Stimulated activated CD8-positive, alpha-beta memory T cell treated with anti-CD3 and anti-CD28 coated beads, Interleukin-12 subunit alpha, Interleukin-12 subunit beta, amount 100 ng/mL, for 1 hour (primary cell): Measurements from ENCODE around the gene ITGAV.

Experiments
- DNase-seq: peaks from one replicate; pipeline ENCODE4 v3.0.0-alpha.2; 2020; ENCODE audit warnings: low read depth

Gene ITGAV

GRCh38 chr2:186575302-186575701 lies 14.6 kb upstream of the ITGAV start:
- DNase-seq, result no peak

- DNase-seq, result no peak
These were observed 14.0 kb upstream of the ITGAV start for GRCh38 chr2:186575856-186576255.

DNA sequence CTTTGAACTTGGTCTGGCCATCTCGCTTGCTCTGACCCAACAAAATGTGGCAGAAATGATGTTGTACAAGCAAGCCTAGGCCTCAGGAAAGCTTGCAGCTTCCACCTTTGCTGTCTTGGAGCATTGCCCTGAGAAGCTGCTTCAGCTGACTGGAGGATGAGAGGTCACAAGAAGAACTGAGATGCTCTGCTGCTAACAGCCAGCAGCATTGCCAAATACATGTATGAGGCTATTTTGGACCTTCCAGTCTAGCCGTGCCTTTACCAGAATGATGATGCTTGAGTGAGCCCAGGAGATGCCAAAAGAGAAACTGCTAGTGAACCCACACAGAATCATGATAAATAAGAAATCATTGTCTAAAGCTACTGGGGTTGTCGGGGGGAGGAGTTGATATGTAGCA lies 13.2 kb upstream of the ITGAV start:
- DNase-seq, result no peak

DNA sequence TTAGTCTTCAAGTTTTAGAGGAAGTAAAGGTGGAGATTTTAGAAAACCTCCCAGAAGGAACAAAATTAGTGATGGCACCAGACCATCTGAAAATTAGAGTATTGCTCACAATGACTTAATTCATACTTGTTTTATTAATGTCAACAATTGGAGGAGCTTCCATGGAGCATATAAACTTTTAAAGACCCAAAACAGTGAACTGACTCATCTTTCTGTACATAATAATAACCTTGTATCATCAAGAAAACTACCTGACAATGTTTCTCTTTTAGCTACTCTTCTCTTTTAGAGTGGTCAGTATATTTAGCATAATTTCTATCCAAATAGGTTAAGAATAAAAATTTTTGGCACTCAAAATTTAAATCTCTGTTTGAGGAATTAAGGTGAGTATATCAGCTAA lies 7.2 kb upstream of the ITGAV start:
- no peak for DNase-seq

- no peak for DNase-seq
These were observed 5.8 kb upstream of the ITGAV start for GRCh38 chr2:186584053-186584452.

GRCh38 chr2:186588421-186588820 lies 1.4 kb upstream of the ITGAV start:
- no peak for DNase-seq

- no peak for DNase-seq
These were observed 780 bp upstream of the ITGAV start for GRCh38 chr2:186588940-186589611.

DNA sequence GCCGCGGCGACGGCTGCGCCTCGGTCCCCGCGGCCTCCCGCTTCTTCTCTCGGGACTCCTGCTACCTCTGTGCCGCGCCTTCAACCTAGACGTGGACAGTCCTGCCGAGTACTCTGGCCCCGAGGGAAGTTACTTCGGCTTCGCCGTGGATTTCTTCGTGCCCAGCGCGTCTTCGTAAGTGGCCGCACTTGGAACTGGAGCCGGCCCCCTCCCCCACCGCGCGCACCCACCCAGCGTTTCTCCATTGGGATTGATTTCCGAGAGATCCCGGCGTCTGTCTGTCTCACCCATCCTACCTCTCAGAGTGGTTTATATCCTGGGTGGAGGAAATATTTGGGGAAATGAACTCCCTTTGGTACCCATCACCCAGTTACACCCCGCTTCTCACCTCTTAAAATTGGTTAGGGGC lies 498 bp downstream of the ITGAV start:
- DNase-seq, result no peak

GRCh38 chr2:186590759-186591505 lies 1.1 kb downstream of the ITGAV start:
- DNase-seq, result no peak

DNA sequence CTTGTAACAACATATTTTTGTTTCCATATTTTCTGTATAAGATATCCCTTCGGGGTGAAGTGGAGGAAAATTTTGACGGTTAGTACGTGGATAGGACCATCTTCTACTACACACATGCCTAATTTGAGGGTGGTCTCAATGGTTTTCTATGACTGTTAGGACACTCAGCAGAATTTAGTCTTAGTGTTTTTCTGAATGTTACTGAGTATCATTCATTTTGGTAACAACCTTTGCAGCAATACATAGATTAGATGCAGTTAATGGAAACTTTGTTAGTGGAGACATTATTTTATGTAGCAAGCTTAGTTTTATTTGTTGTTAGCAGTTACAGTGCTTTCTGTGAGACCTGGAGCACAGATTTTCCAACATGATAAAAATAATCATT lies 1.6 kb downstream of the ITGAV start:
- DNase-seq, result no peak

DNA sequence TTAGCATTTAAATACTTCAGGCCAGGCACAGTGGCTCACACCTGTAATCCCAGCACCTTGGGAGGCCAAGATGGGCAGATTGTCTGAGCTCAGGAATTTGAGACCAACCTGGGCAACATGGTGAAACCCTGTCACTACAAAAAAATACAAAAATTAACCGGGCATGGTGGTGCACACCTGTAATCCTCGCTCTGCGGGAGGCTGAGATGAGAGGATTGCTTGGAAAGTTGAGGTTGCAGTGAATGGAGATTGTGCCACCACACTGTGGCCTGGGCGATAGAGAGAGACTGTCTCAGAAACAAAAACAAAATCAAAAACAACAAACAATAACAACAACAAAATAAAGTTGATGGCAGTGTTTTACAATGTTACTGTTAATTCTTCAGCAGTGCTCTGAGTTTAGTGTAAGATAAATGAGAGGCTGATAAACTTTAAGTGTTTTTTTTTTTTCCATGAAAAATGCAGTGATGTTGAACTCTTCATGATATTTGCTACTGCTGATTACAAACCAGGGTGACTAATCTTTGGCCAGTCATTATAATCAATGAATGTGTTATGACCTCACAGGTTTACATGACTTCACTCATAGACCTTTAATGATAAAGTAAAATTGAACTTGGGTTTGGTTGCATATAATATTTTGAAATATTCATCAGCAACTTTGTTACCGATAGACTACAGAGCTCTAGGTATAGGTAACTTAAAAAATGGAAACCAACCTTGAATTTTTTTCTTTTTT lies 2.5 kb downstream of the ITGAV start:
- no peak for DNase-seq

GRCh38 chr2:186593523-186593922 lies 3.7 kb downstream of the ITGAV start:
- no peak for DNase-seq

DNA sequence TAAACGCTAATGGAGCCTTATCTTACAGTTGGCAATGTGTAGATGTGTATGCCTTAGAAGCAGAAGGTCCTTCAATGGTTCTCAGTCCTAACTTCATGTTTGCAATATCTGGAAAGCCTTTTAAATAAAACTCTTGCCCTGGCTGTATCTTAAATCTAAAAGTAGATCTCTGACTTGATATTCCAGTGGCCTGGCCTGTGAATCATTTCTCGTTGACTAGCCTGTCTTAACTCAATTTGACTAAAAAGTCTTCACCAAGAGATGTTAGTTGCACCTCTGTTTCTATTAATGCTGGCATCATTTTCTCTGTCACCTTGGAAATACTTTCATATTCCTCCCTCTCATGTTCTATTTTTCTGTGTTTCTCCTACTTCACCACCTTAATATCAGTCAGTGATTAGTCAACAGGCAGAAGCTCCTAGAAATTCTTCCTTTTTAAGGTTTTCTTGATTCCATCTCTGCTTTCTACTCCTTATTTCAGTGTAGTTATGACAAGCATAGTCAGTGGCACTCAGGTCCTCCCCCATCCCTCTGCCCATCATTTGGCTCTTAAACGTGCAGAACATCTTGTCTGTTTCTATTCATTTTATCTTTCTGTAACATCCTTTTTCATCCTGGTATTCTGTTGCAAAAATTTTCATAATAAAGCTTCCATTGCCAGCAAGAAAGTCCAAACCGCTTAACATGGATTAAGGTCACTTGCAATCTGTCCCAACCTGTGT lies 4.3 kb downstream of the ITGAV start:
- no peak for DNase-seq

GRCh38 chr2:186595219-186595618 lies 5.4 kb downstream of the ITGAV start:
- DNase-seq, result no peak

DNA sequence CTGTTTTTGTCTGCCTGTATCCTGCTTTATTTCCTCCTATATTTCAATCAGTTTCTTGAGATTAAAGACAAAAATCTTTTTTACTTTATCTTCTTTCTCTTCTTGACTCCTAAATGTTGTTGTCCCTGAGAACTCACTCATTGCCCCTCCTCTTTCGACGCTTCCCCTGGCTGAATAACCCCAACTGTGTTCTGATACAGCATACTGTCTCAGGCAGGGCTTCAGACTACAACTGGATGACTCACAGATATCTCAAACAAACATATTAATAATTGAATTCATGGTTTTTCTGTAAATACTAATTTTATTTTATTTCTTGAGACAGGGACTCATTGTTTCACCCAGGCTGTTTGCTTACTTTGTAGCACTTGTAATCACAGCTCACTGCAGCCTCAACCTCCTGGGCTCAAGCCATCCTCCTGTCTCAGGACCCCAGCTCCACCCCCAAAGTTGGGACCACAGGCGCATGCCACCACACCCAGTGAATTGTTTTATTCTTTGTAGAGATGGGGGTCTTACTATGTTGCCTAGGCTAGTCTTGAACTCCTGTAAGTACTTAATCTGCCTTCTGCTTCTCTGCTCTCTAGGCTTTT lies 9.4 kb downstream of the ITGAV start:
- no peak for DNase-seq

- DNase-seq, result no peak
These were observed 13.4 kb downstream of the ITGAV start for GRCh38 chr2:186603286-186603685.

DNA sequence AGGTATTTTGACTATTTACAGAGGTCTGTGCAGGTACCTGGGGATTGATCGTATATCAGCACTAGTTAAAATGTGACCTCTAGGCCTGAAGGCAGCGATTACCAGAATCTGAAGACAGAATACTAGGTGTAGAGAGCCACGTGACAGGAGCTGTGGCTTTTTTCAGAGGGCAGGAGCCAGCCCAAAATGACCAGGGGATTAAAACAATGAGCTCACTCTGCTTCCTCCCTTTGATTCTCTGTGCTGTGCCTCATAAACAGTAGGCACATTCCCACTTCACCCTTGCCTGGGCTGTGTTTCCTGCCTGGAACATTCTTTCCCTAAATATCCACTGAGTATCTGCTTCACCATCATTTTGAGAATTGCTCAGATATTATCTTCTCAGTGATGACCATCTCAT lies 15.2 kb downstream of the ITGAV start:
- no peak for DNase-seq

DNA sequence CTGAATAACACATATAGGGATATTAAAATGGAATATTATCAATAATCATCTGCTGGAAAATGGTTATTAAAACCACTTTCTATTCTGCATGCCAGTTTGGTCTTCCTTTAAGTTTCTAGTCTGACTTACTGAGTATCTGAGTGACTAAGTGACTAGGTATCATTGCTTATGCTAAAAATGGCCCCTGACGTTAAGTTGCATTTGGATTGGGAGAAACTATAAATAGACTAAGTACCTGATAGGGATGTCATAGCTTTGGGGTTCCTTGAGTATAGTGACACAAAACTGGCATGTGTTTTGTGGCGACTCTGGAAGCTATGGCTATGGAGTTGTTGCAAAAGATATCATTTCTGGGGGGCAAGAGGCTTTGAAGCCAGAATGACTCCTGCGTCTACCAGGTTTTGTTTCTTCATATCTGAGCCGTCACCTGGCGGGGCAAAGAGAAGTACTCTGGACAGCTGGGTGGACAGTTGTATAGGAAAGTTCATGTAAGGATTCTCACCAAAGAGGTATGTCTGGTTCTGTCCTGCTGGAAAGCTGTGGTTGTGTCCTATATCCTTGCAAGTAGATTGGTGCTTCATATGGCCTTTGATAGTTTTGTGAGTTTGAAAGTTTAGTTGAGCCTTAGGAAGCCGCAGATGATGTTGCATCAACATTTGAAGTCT lies 17.9 kb downstream of the ITGAV start:
- DNase-seq, result no peak

GRCh38 chr2:186610785-186611184 lies 20.9 kb downstream of the ITGAV start:
- DNase-seq, result no peak

DNA sequence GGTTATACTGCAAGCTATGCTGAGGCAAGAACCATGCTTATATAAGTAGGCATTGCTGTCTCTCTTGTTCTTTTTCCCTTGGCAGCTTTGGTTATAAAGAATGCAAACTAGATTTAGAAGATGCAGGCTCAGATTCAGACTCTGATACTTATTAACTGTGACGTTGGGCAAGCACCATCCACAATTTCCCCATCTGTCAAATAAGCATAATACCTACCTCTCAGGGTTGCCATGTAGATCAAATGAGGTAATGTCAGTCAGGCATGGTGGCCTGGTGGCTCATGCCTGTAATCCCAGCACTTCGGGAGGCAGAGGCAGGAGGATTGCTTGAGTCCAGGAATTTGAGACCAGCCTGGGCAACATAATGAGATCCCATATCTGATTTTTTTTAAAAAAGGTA lies 21.7 kb downstream of the ITGAV start:
- no peak for DNase-seq

- DNase-seq, result no peak
These were observed 22.2 kb downstream of the ITGAV start for GRCh38 chr2:186612026-186612425.
